ENCODE measurements around the gene UROD.

The UROD gene

GRCh38 chr1:45038661-45039364 is 26.8 kb downstream of the UROD start:
- TF ChIP-seq EZH2 (optimal IDR thresholded peaks at IDR 0.05; ENCODE audit: low read depth, low read length) (no peak), EZH2phosphoT487 (IDR thresholded peaks at IDR 0.05; ENCODE audit: low read length) (no peak)
- TF ChIP-seq, protein P1, sequence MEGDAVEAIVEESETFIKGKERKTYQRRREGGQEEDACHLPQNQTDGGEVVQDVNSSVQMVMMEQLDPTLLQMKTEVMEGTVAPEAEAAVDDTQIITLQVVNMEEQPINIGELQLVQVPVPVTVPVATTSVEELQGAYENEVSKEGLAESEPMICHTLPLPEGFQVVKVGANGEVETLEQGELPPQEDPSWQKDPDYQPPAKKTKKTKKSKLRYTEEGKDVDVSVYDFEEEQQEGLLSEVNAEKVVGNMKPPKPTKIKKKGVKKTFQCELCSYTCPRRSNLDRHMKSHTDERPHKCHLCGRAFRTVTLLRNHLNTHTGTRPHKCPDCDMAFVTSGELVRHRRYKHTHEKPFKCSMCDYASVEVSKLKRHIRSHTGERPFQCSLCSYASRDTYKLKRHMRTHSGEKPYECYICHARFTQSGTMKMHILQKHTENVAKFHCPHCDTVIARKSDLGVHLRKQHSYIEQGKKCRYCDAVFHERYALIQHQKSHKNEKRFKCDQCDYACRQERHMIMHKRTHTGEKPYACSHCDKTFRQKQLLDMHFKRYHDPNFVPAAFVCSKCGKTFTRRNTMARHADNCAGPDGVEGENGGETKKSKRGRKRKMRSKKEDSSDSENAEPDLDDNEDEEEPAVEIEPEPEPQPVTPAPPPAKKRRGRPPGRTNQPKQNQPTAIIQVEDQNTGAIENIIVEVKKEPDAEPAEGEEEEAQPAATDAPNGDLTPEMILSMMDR (IDR thresholded peaks at IDR 0.05; ENCODE audit: low read length), result no peak
- no peak overlapping the region for H2AFZ ChIP-seq (ENCODE audit: low read length)
- no peaks in the 10 kb centered on the region for H3K9me3 ChIP-seq (replicated peaks; ENCODE audit: insufficient read depth, low read length)
- no peak overlapping the region for H3K4me3 ChIP-seq (ENCODE audit: low read length)
- no peak overlapping the region for H3K4me2 ChIP-seq (ENCODE audit: low read depth, low read length)
- no peaks in the 10 kb centered on the region for H3K9me2 ChIP-seq (replicated peaks; ENCODE audit: insufficient read depth, low read length)
- no peaks in the 10 kb centered on the region for H4K20me1 ChIP-seq (ENCODE audit: insufficient read depth, low read length)
- no peaks in the 10 kb centered on the region for H3K27me3 ChIP-seq (replicated peaks; ENCODE audit: insufficient read depth, low read length)
- no peaks in the 10 kb centered on the region for H3F3A ChIP-seq (ENCODE audit: insufficient read depth, low read length)
- H3K27ac ChIP-seq (ENCODE audit: low read length), result no peak overlapping the region
- no peaks in the 10 kb centered on the region for H3K36me3 ChIP-seq (replicated peaks; ENCODE audit: insufficient read depth, low read length)
- H3K79me2 ChIP-seq (ENCODE audit: low read length), result no peaks in the 10 kb centered on the region
- no peak for DNase-seq
- H3K9ac ChIP-seq (ENCODE audit: low read length), result no peak overlapping the region
- no peaks in the 10 kb centered on the region for H3K4me1 ChIP-seq (ENCODE audit: low read length)

DNA sequence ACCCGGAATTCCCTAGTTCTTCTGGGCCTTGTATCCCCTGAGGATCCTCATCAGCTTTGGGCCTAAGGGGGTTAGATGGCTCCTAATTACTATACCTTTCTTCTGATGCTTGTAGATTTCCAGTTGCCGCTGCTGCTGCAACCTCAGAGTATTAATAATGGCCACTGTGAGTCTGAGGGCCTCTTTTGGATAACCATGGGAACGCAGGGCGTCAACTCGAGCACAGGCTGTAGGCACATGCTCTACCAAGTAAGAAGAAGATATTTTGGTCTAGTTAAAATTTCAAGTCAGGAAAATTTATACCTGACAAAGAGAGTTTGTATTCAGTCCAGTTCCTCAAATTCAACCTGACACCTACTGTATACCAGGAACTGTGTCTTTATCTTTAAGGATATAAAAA is 28.2 kb downstream of the UROD start:
- H3K36me3 ChIP-seq (replicated peaks; ENCODE audit: insufficient read depth, low read length), result no peaks in the 10 kb centered on the region
- H3K27ac ChIP-seq (ENCODE audit: low read length), result no peak overlapping the region
- no peaks in the 10 kb centered on the region for H3K27me3 ChIP-seq (replicated peaks; ENCODE audit: insufficient read depth, low read length)
- H3K9me2 ChIP-seq (replicated peaks; ENCODE audit: insufficient read depth, low read length), result no peaks in the 10 kb centered on the region
- H4K20me1 ChIP-seq (ENCODE audit: insufficient read depth, low read length), result no peaks in the 10 kb centered on the region
- H3K4me3 ChIP-seq (ENCODE audit: low read length), result no peak overlapping the region
- no peak overlapping the region for H3K9ac ChIP-seq (ENCODE audit: low read length)
- no peaks in the 10 kb centered on the region for H3K79me2 ChIP-seq (ENCODE audit: low read length)
- no peaks in the 10 kb centered on the region for H3K9me3 ChIP-seq (replicated peaks; ENCODE audit: insufficient read depth, low read length)
- H3K4me1 ChIP-seq (ENCODE audit: low read length), result no peaks in the 10 kb centered on the region
- no peak for DNase-seq
- H3F3A ChIP-seq (ENCODE audit: insufficient read depth, low read length), result no peaks in the 10 kb centered on the region
- H2AFZ ChIP-seq (ENCODE audit: low read length), result no peak overlapping the region
- H3K4me2 ChIP-seq (ENCODE audit: low read depth, low read length), result no peak overlapping the region
- TF ChIP-seq, protein P1 (IDR thresholded peaks at IDR 0.05; ENCODE audit: low read length), result no peak
- TF ChIP-seq EZH2 (optimal IDR thresholded peaks at IDR 0.05; ENCODE audit: low read depth, low read length), result no peak
- no peak for TF ChIP-seq EZH2phosphoT487 (IDR thresholded peaks at IDR 0.05; ENCODE audit: low read length)

- Histone ChIP-seq H3K9me3 (replicated peaks; ENCODE audit: insufficient read depth, low read length) (no peaks in the 10 kb centered on the region), H3K79me2 (ENCODE audit: low read length) (no peaks in the 10 kb centered on the region), H3K27me3 (replicated peaks; ENCODE audit: insufficient read depth, low read length) (no peaks in the 10 kb centered on the region), H3F3A (ENCODE audit: insufficient read depth, low read length) (no peaks in the 10 kb centered on the region), H3K27ac (ENCODE audit: low read length) (no peak overlapping the region), H3K9me2 (replicated peaks; ENCODE audit: insufficient read depth, low read length) (no peaks in the 10 kb centered on the region), H3K4me2 (ENCODE audit: low read depth, low read length) (no peak overlapping the region), H3K36me3 (replicated peaks; ENCODE audit: insufficient read depth, low read length) (no peaks in the 10 kb centered on the region), H2AFZ (ENCODE audit: low read length) (no peak overlapping the region), H4K20me1 (ENCODE audit: insufficient read depth, low read length) (no peaks in the 10 kb centered on the region), H3K4me3 (ENCODE audit: low read length) (no peak overlapping the region), H3K4me1 (ENCODE audit: low read length) (no peaks in the 10 kb centered on the region), H3K9ac (ENCODE audit: low read length) (no peak overlapping the region)
- TF ChIP-seq, protein P1 (IDR thresholded peaks at IDR 0.05; ENCODE audit: low read length), result no peak
- no peak for TF ChIP-seq EZH2phosphoT487 (IDR thresholded peaks at IDR 0.05; ENCODE audit: low read length)
- no peak for TF ChIP-seq EZH2 (optimal IDR thresholded peaks at IDR 0.05; ENCODE audit: low read depth, low read length)
- no peak for DNase-seq
Measured at GRCh38 chr1:45043094-45043493, 31.0 kb downstream of the UROD start.

All from MM.1S (cell line).